MG63 (cell line): ENCODE data around the gene LIG3. TPM values are rescaled to one million over a fixed set of nuclear protein-coding genes. Genes with fewer than 3 reads are reported as not detected.

Experiments
- DNase-seq: peaks from one replicate; pipeline ENCODE4 v3.0.0-alpha.2; 2020
- H3K27me3 ChIP-seq: fragments of 250-450 bp; sonication (Bioruptor Pico); 2 replicates; pipeline ENCODE4 v1.5.1; 2020; ENCODE audit warnings: mild to moderate bottlenecking, moderate library complexity
- H3K36me3 ChIP-seq: fragments of 250-450 bp; sonication (Bioruptor Pico); 2 replicates; pipeline ENCODE4 v1.5.1; 2020; ENCODE audit warnings: mild to moderate bottlenecking, moderate library complexity
- H3K4me3 ChIP-seq: fragments of 250-450 bp; sonication (Bioruptor Pico); 2 replicates; pipeline ENCODE4 v1.5.1; 2020; ENCODE audit warnings: mild to moderate bottlenecking, moderate library complexity
- H3K9me3 ChIP-seq: fragments of 250-450 bp; sonication (Bioruptor Pico); 2 replicates; pipeline ENCODE4 v1.5.1; 2020; ENCODE audit warnings: mild to moderate bottlenecking, moderate library complexity
- total RNA-seq: library from RNA; depleted of rRNA; stranded (reverse); fragments of >200 nt; shearing (Covaris generic); gene quantifications from 2 replicates; pipeline ENCODE4 v1.2.3, GENCODE V29; 2014; ENCODE audit warnings: low replicate concordance; rRNA removed

LIG3 gene
- total RNA-seq, 1 experiment from 2014 or later = 45.6 TPM

DNA sequence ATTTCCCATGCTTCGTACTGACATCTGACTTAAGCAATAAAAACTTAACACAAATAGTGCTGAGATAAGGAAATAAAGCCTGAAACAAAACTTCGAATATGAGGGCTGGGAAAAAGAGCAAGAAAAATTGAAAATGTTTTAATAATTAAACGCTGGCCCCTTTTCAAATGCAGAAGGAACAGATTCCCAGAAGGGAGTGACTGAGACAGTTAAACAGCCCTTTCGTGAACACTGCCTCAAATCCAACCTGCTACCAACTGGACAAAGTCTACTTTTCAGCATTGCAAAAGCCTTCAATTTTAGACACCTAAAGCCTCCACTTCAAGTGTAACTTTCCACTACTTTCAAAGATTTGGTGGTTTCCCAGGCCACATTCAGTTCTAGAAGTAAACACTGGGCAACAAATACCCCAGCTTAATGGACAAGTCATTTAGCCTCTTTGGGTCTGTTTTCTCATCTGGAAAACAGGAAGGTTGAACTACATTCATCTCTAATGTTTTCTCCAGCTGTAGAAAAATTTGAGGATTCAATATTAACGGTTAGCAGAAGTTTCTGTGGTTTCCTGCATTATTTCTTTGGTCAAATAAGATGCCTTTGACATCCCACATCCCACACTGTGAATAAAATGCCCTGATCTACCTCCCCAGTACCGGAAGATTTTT, 71.4 kb downstream of the LIG3 start:
- no peak for DNase-seq
- no peaks in the 10 kb centered on the region for H3K27me3 ChIP-seq
- H3K36me3 ChIP-seq = no peaks in the 10 kb centered on the region
- no peaks in the 10 kb centered on the region for H3K9me3 ChIP-seq
- H3K4me3 ChIP-seq = no peak overlapping the region

DNA sequence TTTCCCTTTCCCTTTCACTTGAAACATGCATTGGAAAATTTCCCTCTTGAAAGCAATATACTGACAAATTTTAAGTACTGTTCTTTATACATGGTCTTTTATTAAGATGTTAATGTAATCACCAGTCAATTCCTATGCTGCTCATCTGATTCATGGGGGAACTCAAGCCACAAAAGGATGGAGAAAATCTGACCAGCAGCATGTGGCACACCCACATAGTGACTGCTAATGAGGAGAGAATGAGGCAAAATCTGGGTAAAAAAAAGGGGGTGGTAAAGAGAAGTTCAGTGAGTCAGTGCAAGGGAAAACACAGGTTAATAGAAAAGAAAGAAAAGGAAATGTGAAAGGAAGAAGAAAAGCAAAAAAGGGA, 71.9 kb downstream of the LIG3 start:
- Histone ChIP-seq H3K9me3 (no peaks in the 10 kb centered on the region), H3K4me3 (no peak overlapping the region), H3K27me3 (no peaks in the 10 kb centered on the region)

DNA sequence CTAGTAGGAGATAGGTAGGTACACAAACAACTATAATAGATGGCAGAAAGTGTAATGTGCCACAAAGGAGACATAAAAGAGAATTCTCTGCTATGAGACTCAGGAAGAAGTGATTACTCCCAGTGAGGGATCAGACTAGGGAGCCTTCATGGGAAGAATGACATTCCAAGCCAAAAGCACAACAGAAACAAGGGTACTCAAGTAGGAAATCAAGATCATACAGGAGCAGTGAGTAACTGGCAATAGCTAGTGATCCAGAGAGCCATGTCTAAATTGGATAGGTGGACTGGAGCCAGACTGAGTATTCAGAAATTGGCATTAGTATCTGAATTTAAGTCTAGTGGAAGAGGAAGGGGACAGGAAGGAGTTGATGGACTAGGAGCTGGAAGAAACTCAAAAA, 72.5 kb downstream of the LIG3 start:
- Histone ChIP-seq H3K27me3 (no peaks in the 10 kb centered on the region), H3K9me3 (no peaks in the 10 kb centered on the region), H3K4me3 (no peak overlapping the region), H3K36me3 (no peaks in the 10 kb centered on the region)
- no peak for DNase-seq

More for the DNA sequence above, 71.9 kb downstream of the LIG3 start:
- no peaks in the 10 kb centered on the region for H3K36me3 ChIP-seq
- no peak for DNase-seq

DNA sequence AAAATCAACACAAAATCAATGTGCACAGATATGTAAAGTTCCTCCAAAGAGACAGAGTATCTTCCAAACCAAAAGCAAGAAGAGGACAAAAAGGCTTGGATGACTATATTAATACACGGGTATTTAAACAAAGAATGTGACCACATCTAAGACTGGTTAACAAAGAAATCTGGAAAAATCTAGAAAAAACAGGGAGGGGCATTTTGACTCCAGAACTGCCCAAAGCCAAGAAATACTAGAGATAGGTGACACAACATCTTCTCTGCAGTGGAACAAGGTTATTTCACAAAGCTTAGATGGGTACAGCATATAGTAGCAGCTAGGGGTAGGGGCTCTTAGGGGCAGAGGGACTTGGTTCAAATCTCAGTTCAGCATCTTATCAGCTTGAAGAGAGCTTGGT, 72.9 kb downstream of the LIG3 start:
- H3K4me3 ChIP-seq = no peak overlapping the region
- DNase-seq = no peak
- H3K9me3 ChIP-seq = no peaks in the 10 kb centered on the region
- H3K27me3 ChIP-seq = no peaks in the 10 kb centered on the region
- H3K36me3 ChIP-seq = no peaks in the 10 kb centered on the region

DNA sequence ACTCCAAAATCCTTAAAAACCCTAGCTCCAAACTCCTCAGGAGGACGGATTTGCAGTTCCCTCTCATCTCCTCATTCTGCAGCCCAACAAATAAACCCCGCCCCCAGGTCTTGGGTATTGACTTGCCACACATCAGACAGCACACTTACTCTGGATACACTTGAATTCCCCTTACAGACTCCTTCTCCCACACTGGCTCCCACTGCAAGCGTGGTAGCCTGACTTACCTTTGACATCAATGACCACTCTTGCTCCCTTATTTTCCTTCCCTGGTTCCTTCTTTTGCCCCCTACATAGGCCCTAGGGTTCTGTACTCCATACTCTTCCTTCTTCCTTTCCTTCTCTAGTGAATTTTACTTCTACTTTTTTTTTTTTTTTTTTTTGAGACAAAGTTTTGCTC, 75.7 kb downstream of the LIG3 start:
- Histone ChIP-seq H3K36me3 (peaks cover 1% of the 10 kb centered on the region; the same call in 1 of the 2 replicates), H3K27me3 (no peaks in the 10 kb centered on the region), H3K9me3 (no peaks in the 10 kb centered on the region), H3K4me3 (no peak overlapping the region)
- no peak for DNase-seq

DNA sequence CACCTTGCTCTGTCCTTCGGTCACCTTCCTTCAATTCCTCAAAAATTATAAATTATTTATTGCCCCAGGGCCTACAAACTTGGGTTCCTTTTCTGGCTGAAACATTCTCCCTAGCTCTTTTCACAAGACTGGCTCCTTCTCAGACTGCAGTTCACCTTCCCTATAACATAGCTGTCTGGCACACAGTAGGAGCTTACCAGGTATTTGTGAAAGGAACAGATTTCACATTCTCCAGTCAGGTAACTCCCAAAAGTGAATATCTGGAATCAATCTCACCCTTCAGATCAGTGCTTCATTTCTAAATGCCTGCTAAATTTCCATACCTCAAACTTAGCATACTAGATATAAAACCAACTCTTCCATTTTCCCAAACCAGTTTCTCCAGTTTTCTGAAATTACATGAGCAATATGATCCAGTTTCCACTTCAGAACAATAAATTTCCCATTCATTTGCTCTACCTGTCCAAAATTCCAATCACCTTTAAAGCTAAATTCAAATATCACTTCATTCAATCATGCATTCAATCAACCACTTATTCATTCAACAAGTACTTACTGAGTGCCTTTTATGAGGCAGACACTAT, 77.1 kb downstream of the LIG3 start:
- Histone ChIP-seq H3K36me3 (peaks cover 7% of the 10 kb centered on the region), H3K9me3 (no peaks in the 10 kb centered on the region), H3K27me3 (no peaks in the 10 kb centered on the region), H3K4me3 (no peak overlapping the region)
- no peak for DNase-seq

Other genes with a start within 250 kb of the LIG3 start
- not detected in 2 replicates for gene CCT6B, start 19.1 kb upstream of the LIG3 start, total RNA-seq
- gene ZNF830, start 19.0 kb upstream of the LIG3 start, total RNA-seq = 12.4 and 16.1 TPM in 2 replicates
- 10.5 and 18.0 TPM in 2 replicates for gene RFFL, start 83.2 kb downstream of the LIG3 start, total RNA-seq
- gene RAD51D, start 139.3 kb downstream of the LIG3 start, total RNA-seq = 9.4 and 18.8 TPM in 2 replicates
- not detected in 2 replicates for gene FNDC8, start 141.1 kb downstream of the LIG3 start, total RNA-seq
- 25.6 and 71.4 TPM in 2 replicates for gene NLE1, start 161.8 kb downstream of the LIG3 start, total RNA-seq
- not detected in 2 replicates for gene UNC45B, start 167.3 kb downstream of the LIG3 start, total RNA-seq
- gene SLC35G3, start 213.9 kb downstream of the LIG3 start, total RNA-seq = not detected in 2 replicates